ENCODE data around the gene PTGDR.

Gene PTGDR

GRCh38 chr14:52258783-52259182 is 8.7 kb upstream of the PTGDR start:
- no peak for TF ChIP-seq MAX (IDR thresholded peaks at IDR 0.05; ENCODE audit: low read depth, low read length)
- no peak for TF ChIP-seq POLR2A (IDR thresholded peaks at IDR 0.05; ENCODE audit: extremely low read depth, insufficient read length)
- no peak for TF ChIP-seq MYC (IDR thresholded peaks at IDR 0.05; ENCODE audit: low read depth, low read length)
- no peak for TF ChIP-seq CTCF (IDR thresholded peaks at IDR 0.05; ENCODE audit: low read depth, low read length)
- H3K4me3 ChIP-seq (ENCODE audit: low read depth, low read length): no peak overlapping the region
- DNase-seq (ENCODE audit: low read depth): no peak

GRCh38 chr14:52259434-52259833 is 8.1 kb upstream of the PTGDR start:
- no peak overlapping the region for H3K4me3 ChIP-seq (ENCODE audit: low read depth, low read length)

GRCh38 chr14:52262600-52262999 is 4.9 kb upstream of the PTGDR start:
- TF ChIP-seq CTCF (IDR thresholded peaks at IDR 0.05; ENCODE audit: low read depth, low read length) (no peak), POLR2A (IDR thresholded peaks at IDR 0.05; ENCODE audit: extremely low read depth, insufficient read length) (no peak), MYC (IDR thresholded peaks at IDR 0.05; ENCODE audit: low read depth, low read length) (no peak), MAX (IDR thresholded peaks at IDR 0.05; ENCODE audit: low read depth, low read length) (no peak)
- no peak overlapping the region for H3K4me3 ChIP-seq (ENCODE audit: low read depth, low read length)
- DNase-seq (ENCODE audit: low read depth): no peak

More at GRCh38 chr14:52259434-52259833, 8.1 kb upstream of the PTGDR start:
- TF ChIP-seq CTCF (IDR thresholded peaks at IDR 0.05; ENCODE audit: low read depth, low read length) (no peak), MYC (IDR thresholded peaks at IDR 0.05; ENCODE audit: low read depth, low read length) (no peak), MAX (IDR thresholded peaks at IDR 0.05; ENCODE audit: low read depth, low read length) (no peak), POLR2A (IDR thresholded peaks at IDR 0.05; ENCODE audit: extremely low read depth, insufficient read length) (no peak)
- DNase-seq (ENCODE audit: low read depth): peak; percentile 18

- no peak for TF ChIP-seq CTCF (IDR thresholded peaks at IDR 0.05; ENCODE audit: low read depth, low read length)
- TF ChIP-seq MYC (IDR thresholded peaks at IDR 0.05; ENCODE audit: low read depth, low read length): no peak
- no peak for TF ChIP-seq POLR2A (IDR thresholded peaks at IDR 0.05; ENCODE audit: extremely low read depth, insufficient read length)
- TF ChIP-seq MAX (IDR thresholded peaks at IDR 0.05; ENCODE audit: low read depth, low read length): no peak
- DNase-seq (ENCODE audit: low read depth): peak; percentile 19
- H3K4me3 ChIP-seq (ENCODE audit: low read depth, low read length): no peak overlapping the region
Measured at GRCh38 chr14:52263190-52263589, 4.3 kb upstream of the PTGDR start.

- TF ChIP-seq MYC (IDR thresholded peaks at IDR 0.05; ENCODE audit: low read depth, low read length): peak; percentile 37
- TF ChIP-seq CTCF (IDR thresholded peaks at IDR 0.05; ENCODE audit: low read depth, low read length): no peak
- TF ChIP-seq MAX (IDR thresholded peaks at IDR 0.05; ENCODE audit: low read depth, low read length): peak; percentile 32; the same call in 1 of the 2 replicates
- TF ChIP-seq POLR2A (IDR thresholded peaks at IDR 0.05; ENCODE audit: extremely low read depth, insufficient read length): no peak
- DNase-seq (ENCODE audit: low read depth): peak; percentile 79
Measured at GRCh38 chr14:52265253-52265652, 2.2 kb upstream of the PTGDR start.

More at GRCh38 chr14:52265253-52265652, 2.2 kb upstream of the PTGDR start:
- H3K4me3 ChIP-seq (ENCODE audit: low read depth, low read length): no peak overlapping the region
